SK-N-MC (cell line): ENCODE data around the gene PRPH.

Experiments
- EZH2 ChIP-seq: fragments of 200-600 bp; sonication (generic); IDR thresholded peaks from one replicate; pipeline ENCODE4 v1.6.1; 2017; ENCODE audit warnings: antibody characterized with exemption
- FOXP2 ChIP-seq: optimal IDR thresholded peaks from 2 replicates; pipeline ENCODE3; 2011; ENCODE audit warnings: mild to moderate bottlenecking, moderate library complexity; ENCODE audit not compliant: insufficient read depth; ENCODE audit errors: extremely low read length, control extremely low read depth
- POLR2AphosphoS5 ChIP-seq: IDR thresholded peaks from 2 replicates; pipeline ENCODE4 v1.6.1; 2012; ENCODE audit warnings: mild to moderate bottlenecking, low read depth, low read length, borderline replicate concordance

- TF ChIP-seq EZH2 = no peak
- TF ChIP-seq POLR2AphosphoS5 = peak; percentile 67
- no peak for TF ChIP-seq FOXP2
Measured at GRCh38 chr12:49336645-49337584, 42.0 kb downstream of the PRPH start, which contains the start of gene C1QL4.
